ENCODE data around the gene HOPX. TPM values are rescaled to one million over a fixed set of nuclear protein-coding genes. Genes with fewer than 3 reads are reported as not detected.
"Not testable (repeated sequence)": the region's sequence is repeated elsewhere in the genome, so short reads cannot be mapped to it uniquely, and the experiment has no call there.

The HOPX gene
- polyA plus RNA-seq, 2 of the 4 experiments (the other 2 are of a cell fraction) = not detected

DNA sequence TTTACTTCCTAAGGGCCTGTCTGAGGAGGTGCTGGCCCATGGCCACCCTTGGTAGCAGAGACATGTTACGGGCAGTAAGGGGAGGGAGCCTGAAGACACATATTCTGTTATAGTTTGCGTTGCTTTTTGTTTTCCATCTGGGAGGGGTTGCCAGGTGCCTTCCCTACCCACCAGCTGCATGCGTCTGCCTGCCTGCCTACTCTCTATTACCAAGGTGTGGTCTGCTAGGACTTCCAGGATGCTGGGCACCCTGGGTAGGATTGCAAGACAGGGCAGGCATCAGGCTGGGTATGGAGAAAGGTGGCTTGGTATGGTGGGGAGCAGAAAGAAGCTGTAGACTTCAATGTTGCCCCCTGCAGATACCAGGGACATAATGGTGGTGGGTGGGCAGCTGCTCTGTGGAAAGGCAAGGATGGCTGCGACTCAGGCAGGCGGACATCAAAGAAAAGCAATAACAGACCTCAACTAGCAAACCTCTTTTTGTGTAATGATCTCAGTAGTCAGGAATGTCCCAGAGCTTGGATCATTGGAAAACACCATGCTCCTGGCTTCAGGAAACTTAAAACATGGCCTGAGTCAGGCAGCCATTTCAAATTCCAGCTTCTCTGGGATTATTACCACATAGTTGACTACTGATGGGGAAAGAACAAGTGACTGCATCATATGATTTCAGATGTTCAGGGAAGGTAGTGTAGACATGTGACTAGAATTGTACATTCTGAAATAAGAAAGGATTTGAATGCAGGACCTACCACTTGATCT lies 67.8 kb downstream of the HOPX start (continued):
- TF ChIP-seq CHD2 (IDR thresholded peaks at IDR 0.05; ENCODE audit: low read length, partially characterized antibody) (no peak), RARB (CRISPR knock-in tag; IDR thresholded peaks at IDR 0.05) (no peak), HOXB13 (CRISPR knock-in tag; IDR thresholded peaks at IDR 0.05; ENCODE audit: low read depth) (no peak), CHD4 (IDR thresholded peaks at IDR 0.05; ENCODE audit: borderline replicate concordance) (no peak)
- TF ChIP-seq, protein P1, sequence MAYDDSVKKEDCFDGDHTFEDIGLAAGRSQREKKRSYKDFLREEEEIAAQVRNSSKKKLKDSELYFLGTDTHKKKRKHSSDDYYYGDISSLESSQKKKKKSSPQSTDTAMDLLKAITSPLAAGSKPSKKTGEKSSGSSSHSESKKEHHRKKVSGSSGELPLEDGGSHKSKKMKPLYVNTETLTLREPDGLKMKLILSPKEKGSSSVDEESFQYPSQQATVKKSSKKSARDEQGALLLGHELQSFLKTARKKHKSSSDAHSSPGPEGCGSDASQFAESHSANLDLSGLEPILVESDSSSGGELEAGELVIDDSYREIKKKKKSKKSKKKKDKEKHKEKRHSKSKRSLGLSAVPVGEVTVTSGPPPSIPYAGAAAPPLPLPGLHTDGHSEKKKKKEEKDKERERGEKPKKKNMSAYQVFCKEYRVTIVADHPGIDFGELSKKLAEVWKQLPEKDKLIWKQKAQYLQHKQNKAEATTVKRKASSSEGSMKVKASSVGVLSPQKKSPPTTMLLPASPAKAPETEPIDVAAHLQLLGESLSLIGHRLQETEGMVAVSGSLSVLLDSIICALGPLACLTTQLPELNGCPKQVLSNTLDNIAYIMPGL (CRISPR knock-in tag; IDR thresholded peaks at IDR 0.05; ENCODE audit: borderline replicate concordance) = no peak

DNA sequence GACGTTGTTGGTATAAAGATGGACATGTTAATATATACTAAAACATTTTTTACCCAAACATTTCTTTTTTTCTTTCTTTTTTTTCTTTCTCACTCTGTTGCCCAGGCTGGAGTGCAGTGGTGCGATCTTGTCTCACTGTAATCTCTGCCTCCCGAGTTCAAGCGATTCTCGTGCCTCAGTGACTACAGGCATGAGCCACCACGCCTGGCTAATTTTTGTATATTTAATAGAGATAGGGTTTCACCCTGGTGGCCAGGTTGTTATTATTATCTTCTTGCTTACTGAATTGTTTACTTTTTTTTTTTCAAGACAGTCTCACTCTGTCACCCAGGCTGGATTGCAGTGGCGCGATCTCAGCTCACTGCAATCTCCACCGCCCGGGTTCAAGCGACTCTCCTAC lies 68.8 kb downstream of the HOPX start:
- no peaks in the 10 kb centered on the region for H3K9me3 ChIP-seq
- POLR2A ChIA-PET = no interaction called here
- ATAC-seq (no peak), DNase-seq (ENCODE audit: low read depth in 1 of 2, low spot score in 1 of 2) (no peak), FAIRE-seq (no peak)
- H3K4me1 ChIP-seq = no peaks in the 10 kb centered on the region
- no peak overlapping the region for H3K4me3 ChIP-seq
- TF ChIP-seq SMC3 (IDR thresholded peaks at IDR 0.05) (no peak), EHMT2 (IDR thresholded peaks at IDR 0.05; ENCODE audit: low read depth) (no peak), ESRRA (IDR thresholded peaks at IDR 0.05; ENCODE audit: borderline replicate concordance, low read length) (no peak), RNF2 (IDR thresholded peaks at IDR 0.05; ENCODE audit: borderline replicate concordance, low read depth) (no peak), FOSL2 (IDR thresholded peaks at IDR 0.05) (no peak), FOSL2 (CRISPR knock-in tag; IDR thresholded peaks at IDR 0.05) (no peak), RFX5 (IDR thresholded peaks at IDR 0.05) (no peak), ZC3H11A (IDR thresholded peaks at IDR 0.05) (no peak), EHF (CRISPR knock-in tag; IDR thresholded peaks at IDR 0.05) (no peak), ZSCAN20 (CRISPR knock-in tag; IDR thresholded peaks at IDR 0.05) (no peak), CHD4 (IDR thresholded peaks at IDR 0.05; ENCODE audit: borderline replicate concordance) (no peak), ZFP36 (IDR thresholded peaks at IDR 0.05; ENCODE audit: borderline replicate concordance, partially characterized antibody) (no peak), KDM1A (IDR thresholded peaks at IDR 0.05; ENCODE audit: low read depth) (no peak), NPAS2 (CRISPR knock-in tag; IDR thresholded peaks at IDR 0.05; ENCODE audit: borderline replicate concordance) (no peak), TFCP2L1 (CRISPR knock-in tag; IDR thresholded peaks at IDR 0.05) (no peak), NFE2L2 (conservative IDR thresholded peaks at IDR 0.05; ENCODE audit: low read length) (no peak), HOXB5 (CRISPR knock-in tag; IDR thresholded peaks at IDR 0.05) (no peak)
- WGBS (ENCODE audit: missing lambda C conversion rate) = 67% methylated on average over 11 of the region's 11 CpGs
- no peak overlapping the region for H3K4me2 ChIP-seq
- CTCF ChIA-PET = interaction anchor here (1.1 kb wide), 1 partner anchor 36 kb away, joined by 3 read pairs; no protein-coding TSS in a partner anchor
- no peak overlapping the region for H3K27ac ChIP-seq

DNA sequence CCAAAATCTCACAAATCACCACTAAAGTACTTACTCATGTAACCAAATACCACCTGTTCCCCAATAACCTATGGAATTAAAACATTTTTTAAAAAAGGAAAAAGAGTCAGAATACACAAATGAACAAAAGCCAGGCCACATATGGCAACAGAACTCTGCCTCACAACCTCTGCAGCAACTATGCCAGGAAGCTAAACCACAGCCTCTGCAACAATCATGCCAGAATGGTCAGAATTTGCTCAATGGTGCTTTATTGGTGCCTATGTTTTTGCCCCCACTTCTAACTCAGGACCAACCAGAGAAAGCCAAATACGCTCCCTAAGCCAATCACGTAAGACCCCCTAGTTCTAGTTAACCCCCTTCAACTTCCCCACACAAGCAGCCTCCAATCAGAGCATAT lies 69.6 kb downstream of the HOPX start:
- no peak overlapping the region for H3K4me3 ChIP-seq
- H3K4me2 ChIP-seq = no peak overlapping the region
- H3K27ac ChIP-seq = no peak overlapping the region
- ATAC-seq = no peak
- 39% methylated on average over 2 of the region's 2 CpGs for WGBS (ENCODE audit: missing lambda C conversion rate)
- ChIA-PET CTCF (no interaction called here), POLR2A (no interaction called here)
- DNase-seq (ENCODE audit: low read depth in 1 of 2, low spot score in 1 of 2) = no peak
- no peak for FAIRE-seq
- TF ChIP-seq HOXA7 (CRISPR knock-in tag; IDR thresholded peaks at IDR 0.05) (no peak), JUN (IDR thresholded peaks at IDR 0.05) (no peak), TP53 (CRISPR knock-in tag; IDR thresholded peaks at IDR 0.05) (no peak), NR3C1 (IDR thresholded peaks at IDR 0.05) (no peak), EP300 (IDR thresholded peaks at IDR 0.05) (no peak), MAFK (IDR thresholded peaks at IDR 0.05; ENCODE audit: partially characterized antibody) (no peak), ESRRA (IDR thresholded peaks at IDR 0.05; ENCODE audit: borderline replicate concordance, low read length) (no peak), ZSCAN20 (CRISPR knock-in tag; IDR thresholded peaks at IDR 0.05) (no peak)
- H3K4me1 ChIP-seq = no peaks in the 10 kb centered on the region
- H3K9me3 ChIP-seq = no peaks in the 10 kb centered on the region

DNA sequence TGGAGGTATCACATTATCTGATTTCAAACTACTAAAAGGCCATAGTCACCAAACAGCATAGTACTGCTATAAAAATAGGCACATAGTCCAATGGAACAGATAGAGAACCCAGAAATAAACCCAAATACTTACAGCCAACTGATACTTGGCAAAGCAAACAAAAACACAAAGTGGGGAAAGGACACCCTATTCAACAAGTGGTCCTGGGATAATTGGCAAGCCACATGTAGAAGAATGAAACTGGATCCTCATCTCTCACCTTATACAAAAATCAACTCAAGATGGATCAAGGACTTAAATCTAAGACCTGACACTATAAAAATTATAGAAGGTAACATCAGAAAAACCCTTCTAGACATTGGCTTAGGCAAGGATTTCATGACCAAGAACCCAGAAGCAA lies 70.9 kb downstream of the HOPX start:
- CTCF ChIA-PET; H3K4me2 ChIP-seq; FAIRE-seq; H3K9me3 ChIP-seq; ATAC-seq; DNase-seq (ENCODE audit: low read depth in 1 of 2, low spot score in 1 of 2); H3K4me1 ChIP-seq; POLR2A ChIA-PET; H3K4me3 ChIP-seq; H3K27ac ChIP-seq: not testable (repeated sequence)

Data from A549 (cell line).